Measurements from ENCODE around the gene TRAPPC12.

GRCh38 chr2:3463944-3464343 is 84.5 kb downstream of the TRAPPC12 start:
- TF ChIP-seq RAD21 (conservative IDR thresholded peaks at IDR 0.05): no peak
- no peak for TF ChIP-seq POLR2AphosphoS5 (IDR thresholded peaks at IDR 0.05)
